Endothelial cell of umbilical vein (primary cell): ENCODE measurements around the gene ADAM10. TPM values are rescaled to one million over a fixed set of nuclear protein-coding genes. Genes with fewer than 3 reads are reported as not detected.

Source experiments
- BruUV-seq: library from RNA; stranded (reverse); fragments of 400-500 nt; replicated peaks from 2 replicates; lab custom pipeline; 2021; lab: Mats Ljungman, UMichigan
- CTCF ChIA-PET: fragments of 300-600, 350-600 bp; sonication (Branson Sonifier 250); formaldehyde crosslinking; loops from one replicate; lab custom pipeline; 2021; ENCODE audit warnings: antibody characterized with exemption, inconsistent platforms; lab: Charles Lee
- POLR2A ChIA-PET: fragments of 300-600, 350-600 bp; sonication (Branson Sonifier 250); formaldehyde crosslinking; loops from one replicate; lab custom pipeline; 2021; ENCODE audit warnings: antibody characterized with exemption, inconsistent platforms; lab: Charles Lee
- DNase-seq: peaks from one replicate; pipeline ENCODE4 v3.0.0-alpha.2; 2011; ENCODE audit warnings: low read depth, low spot score
- FAIRE-seq: peaks from 2 replicates; lab custom pipeline; 2011; peaks lifted over from hg19 to GRCh38; lab: Jason Lieb, UNC
- H2AFZ ChIP-seq: 2 replicates; pipeline ENCODE4 v1.6.0; 2012; ENCODE audit warnings: low read depth, low read length, control low read depth, inconsistent platforms
- H3K27ac ChIP-seq: 2 replicates; pipeline ENCODE4 v1.5.1; 2011; ENCODE audit warnings: low read depth, mild to moderate bottlenecking, control low read depth, low read length, moderate library complexity; ENCODE audit not compliant: insufficient read depth
- H3K27me3 ChIP-seq, 2 experiments: 2 replicates each; pipeline versions ENCODE4 v1.6.0 to v1.6.1; 2011; ENCODE audit warnings: low read length in 2 of 2, mixed read lengths in 1 of 2; ENCODE audit not compliant: control insufficient read depth in 2 of 2, insufficient read depth in 2 of 2
- H3K36me3 ChIP-seq, 2 experiments: 2 replicates in 1 of 2; 3 replicates in 1 of 2; pipeline ENCODE4 v1.5.1; 2011; ENCODE audit warnings: low read length in 2 of 2, mild to moderate bottlenecking in 1 of 2, moderate library complexity in 1 of 2; ENCODE audit not compliant: control insufficient read depth in 2 of 2, insufficient read depth in 2 of 2; ENCODE audit errors: extremely low read depth in 1 of 2
- H3K4me1 ChIP-seq: 3 replicates; pipeline ENCODE4 v1.5.1; 2011; ENCODE audit warnings: mild to moderate bottlenecking, low read length; ENCODE audit not compliant: control insufficient read depth, insufficient read depth; ENCODE audit errors: extremely low read depth
- H3K4me2 ChIP-seq: 2 replicates; pipeline ENCODE4 v1.6.1; 2011; ENCODE audit warnings: low read length, control low read depth, mixed read lengths; ENCODE audit not compliant: insufficient read depth
- H3K4me3 ChIP-seq, 3 experiments: fragments of 200-600 bp in 1 of 3; sonication (generic), shearing (Covaris generic) in 1 of 3; replicated peaks in 1 of 3; 2 replicates each; pipeline ENCODE4 v1.5.1; 2011 to 2016; ENCODE audit warnings: control low read depth in 3 of 3, low read length in 3 of 3, mild to moderate bottlenecking in 2 of 3, inconsistent platforms in 1 of 3, low read depth in 1 of 3, moderate library complexity in 1 of 3; ENCODE audit not compliant: insufficient read depth in 1 of 3
- H3K79me2 ChIP-seq: 2 replicates; pipeline ENCODE4 v1.6.0; 2012; ENCODE audit warnings: low read length, inconsistent platforms; ENCODE audit not compliant: control insufficient read depth, insufficient read depth
- H3K9ac ChIP-seq: replicated peaks from 2 replicates; pipeline ENCODE3; 2011; ENCODE audit warnings: low read length, control low read depth; ENCODE audit not compliant: insufficient read depth; ENCODE audit errors: extremely low read depth
- H3K9me1 ChIP-seq: replicated peaks from 3 replicates; pipeline ENCODE4 v1.6.0; 2011; ENCODE audit warnings: mild to moderate bottlenecking, low read length; ENCODE audit not compliant: control insufficient read depth, insufficient read depth; ENCODE audit errors: extremely low read depth
- H3K9me3 ChIP-seq: replicated peaks from 2 replicates; pipeline ENCODE4 v1.5.1; 2012; ENCODE audit warnings: low read length, inconsistent platforms; ENCODE audit not compliant: control insufficient read depth, insufficient read depth
- H4K20me1 ChIP-seq: replicated peaks from 2 replicates; pipeline ENCODE3; 2011; ENCODE audit warnings: mild to moderate bottlenecking, low read length; ENCODE audit not compliant: control insufficient read depth, insufficient read depth; ENCODE audit errors: extremely low read depth
- CTCF ChIP-seq, 2 donors: IDR thresholded peaks; 1 replicate in 1 of 2; 2 replicates in 1 of 2; pipeline ENCODE4 v1.5.1; 2011; ENCODE audit warnings: low read length in 2 of 2, mild to moderate bottlenecking in 2 of 2, moderate library complexity in 2 of 2, control low read depth in 1 of 2, inconsistent platforms in 1 of 2, low read depth in 1 of 2; ENCODE audit not compliant: insufficient read depth in 1 of 2; ENCODE audit errors: extremely low read depth in 1 of 2
- EZH2 ChIP-seq: IDR thresholded peaks from 2 replicates; pipeline ENCODE4 v1.6.1; 2012; ENCODE audit warnings: borderline replicate concordance, low read depth, mild to moderate bottlenecking, moderate library complexity, low read length, inconsistent platforms; ENCODE audit not compliant: severe bottlenecking
- FOS ChIP-seq: IDR thresholded peaks from 2 replicates; pipeline ENCODE4 v1.6.1; 2011; ENCODE audit warnings: mild to moderate bottlenecking, low read length, moderate library complexity, borderline replicate concordance; ENCODE audit not compliant: insufficient read depth
- GATA2 ChIP-seq: IDR thresholded peaks from 2 replicates; pipeline ENCODE4 v1.7.0; 2011; ENCODE audit warnings: low read depth, mild to moderate bottlenecking, moderate library complexity, mixed read lengths, low read length; ENCODE audit not compliant: insufficient read length, insufficient read depth
- JUN ChIP-seq: IDR thresholded peaks from 2 replicates; pipeline ENCODE4 v1.6.1; 2011; ENCODE audit warnings: borderline replicate concordance, low read depth; ENCODE audit not compliant: insufficient read length, insufficient read depth
- MAX ChIP-seq: IDR thresholded peaks from 2 replicates; pipeline ENCODE4 v1.6.1; 2011; ENCODE audit not compliant: insufficient read depth, insufficient read length
- MYC ChIP-seq: IDR thresholded peaks from one replicate; pipeline ENCODE4 v1.6.1; 2011; ENCODE audit warnings: mild to moderate bottlenecking, low read depth, low read length
- POLR2A ChIP-seq: IDR thresholded peaks from 2 replicates; pipeline ENCODE4 v1.6.1; 2012; ENCODE audit warnings: low read depth, mild to moderate bottlenecking, control low read depth, low read length
- POLR2AphosphoS5 ChIP-seq: IDR thresholded peaks from 2 replicates; pipeline ENCODE4 v1.6.1; 2012; ENCODE audit warnings: low read depth, mild to moderate bottlenecking, control low read depth, low read length, moderate library complexity; ENCODE audit not compliant: insufficient read depth
- dilution Hi-C: fragments of 300-500 bp; cut with MboI; formaldehyde crosslinking; loops from one replicate; pipeline ENCODE4 v1.15.0; 2019; ENCODE audit warnings: low sequenced_read_pairs; ENCODE audit not compliant: extremely low pct_ligation_motif_present
- intact Hi-C: fragments of 100-400 bp; cut with micrococcal nuclease; formaldehyde crosslinking; loops from one replicate; pipeline ENCODE4 v1.10.0; 2022
- polyA plus RNA-seq, 4 experiments: library from polyadenylated mRNA; depleted of rRNA in 3 of 4; stranded (reverse) in 3 of 4; unstranded in 1 of 4; fragments of >200 nt; gene quantifications; 2 replicates each; pipeline versions ENCODE4 v1.2.1 to v1.2.3, GENCODE V29; 2011 to 2012; ENCODE audit warnings: missing spikeins in 1 of 4
- total RNA-seq: library from RNA; stranded (reverse); gene quantifications from 2 replicates; pipeline ENCODE4 v1.2.3, GENCODE V29; 2021

Gene ADAM10
- total and polyA plus RNA-seq, 2 donors (not counting 3 experiments of a cell fraction or from before 2014, with no cell fraction given): 91.3 to 203 TPM

- CTCF ChIA-PET: no interaction called here
- no TSS peak for BruUV-seq
- TF ChIP-seq MAX: no peak
- no peak for TF ChIP-seq EZH2
- TF ChIP-seq MYC: no peak
- TF ChIP-seq CTCF (IDR thresholded peaks at IDR 0.05; ENCODE audit: extremely low read depth in 1 of 2, insufficient read depth in 1 of 2, low read depth in 1 of 2, low read length in 2 of 2): no peak
- TF ChIP-seq POLR2A: no peak
- TF ChIP-seq FOS: no peak
- TF ChIP-seq GATA2: no peak
- TF ChIP-seq POLR2AphosphoS5: no peak
- TF ChIP-seq JUN: no peak
- Histone ChIP-seq H3K9me3 (no peaks in the 10 kb centered on the region), H3K4me3 (no peak overlapping the region), H3K4me1 (no peaks in the 10 kb centered on the region), H3K79me2 (peaks cover 65% of the 10 kb centered on the region), H3K9ac (no peak overlapping the region), H3K9me1 (no peaks in the 10 kb centered on the region), H3K4me2 (no peak overlapping the region), H4K20me1 (no peaks in the 10 kb centered on the region), H3K36me3 (no peaks in the 10 kb centered on the region), H3K27me3 (no peaks in the 10 kb centered on the region), H2AFZ (no peak overlapping the region), H3K27ac (no peak overlapping the region)
- no peak for DNase-seq
- POLR2A ChIA-PET: no interaction called here
- dilution Hi-C loops: no loop called here
- intact Hi-C loops: no loop called here
- FAIRE-seq: no peak
These were observed 44.4 kb downstream of the ADAM10 start for GRCh38 chr15:58705105-58705504.
